Measurements from ENCODE around the gene VEGFB. TPM values are rescaled to one million over a fixed set of nuclear protein-coding genes. Genes with fewer than 3 reads are reported as not detected.

The VEGFB gene
- total and polyA plus RNA-seq, 2 of the 8 experiments (the other 6 are each of a cell fraction or from before 2014, with no cell fraction given) = 9.3 to 49.6 TPM

- WGBS, 2 experiments (ENCODE audit: extremely low coverage in 1 of 2, insufficient coverage in 1 of 2, insufficient read length in 1 of 2, insufficient replicate concordance in 2 of 2, low coverage in 1 of 2, low lambda C conversion rate in 2 of 2, missing lambda C conversion rate in 1 of 2) = 93% methylated on average over 9 of the region's 9 CpGs; no CpG with 5 or more reads in 1 of the 2 experiments
- TF ChIP-seq TAF7 (optimal IDR thresholded peaks at IDR 0.05; ENCODE audit: borderline replicate concordance, low read depth, low read length) (no peak), USF2 (IDR thresholded peaks at IDR 0.05; ENCODE audit: low read length) (no peak), PHF8 (conservative IDR thresholded peaks at IDR 0.05; ENCODE audit: low read depth, low read length) (no peak), ATF2 (IDR thresholded peaks at IDR 0.05; ENCODE audit: low read length) (no peak), ATF3 (IDR thresholded peaks at IDR 0.05; ENCODE audit: insufficient read depth, low read depth, low read length) (no peak), SIN3A (conservative IDR thresholded peaks at IDR 0.05 in 1 of 2, IDR thresholded peaks at IDR 0.05 in 1 of 2; ENCODE audit: low read depth in 1 of 2, low read length in 2 of 2) (no peak)
- CTCF ChIA-PET (ENCODE audit: partially characterized antibody) = interaction anchor here (1.0 to 11.4 kb wide), 4 partner anchors 15 to 23 kb away, joined by 3 to 134 read pairs (median 4); partner anchors contain the start of genes CATSPERZ and ESRRA
These were observed 52.4 kb downstream of the VEGFB start for GRCh38 chr11:64286801-64287159.

More at GRCh38 chr11:64286801-64287159, 52.4 kb downstream of the VEGFB start:
- Histone ChIP-seq H2AFZ (ENCODE audit: low read length) (no peak overlapping the region), H2AK5ac (ENCODE audit: low read depth, low read length) (no peak overlapping the region), H4K5ac (ENCODE audit: insufficient read length, low read depth, low read length) (no peak overlapping the region), H3K9ac (replicated peaks in 1 of 4; ENCODE audit: extremely low read depth in 1 of 4, low read depth in 3 of 4, low read length in 3 of 4) (no peak overlapping the region), H3K4ac (replicated peaks; ENCODE audit: insufficient read length, low read depth, low read length) (no peak overlapping the region), H3K18ac (ENCODE audit: extremely low read depth, low read length) (no peak overlapping the region), H3K79me2 (ENCODE audit: control insufficient read depth in 1 of 2, insufficient read depth in 2 of 2, low read length in 2 of 2) (no peaks in the 10 kb centered on the region), H2BK15ac (ENCODE audit: low read length) (no peak overlapping the region), H4K91ac (replicated peaks; ENCODE audit: insufficient read length, low read length) (no peak overlapping the region), H3K79me1 (ENCODE audit: low read depth, low read length) (no peaks in the 10 kb centered on the region), H2BK120ac (replicated peaks; ENCODE audit: low read depth, low read length) (no peak overlapping the region), H4K8ac (ENCODE audit: extremely low read depth, insufficient read depth, low read length) (no peak overlapping the region), H2BK12ac (ENCODE audit: low read depth, low read length) (no peak overlapping the region), H3K4me1 (replicated peaks in 1 of 4; ENCODE audit: control insufficient read depth in 3 of 4, insufficient read depth in 4 of 4, low read length in 3 of 4) (peaks cover 0 to 10% (median 5%) of the 10 kb centered on the region in 4 experiments; a peak in 5 of 7 replicates), H3K23ac (ENCODE audit: insufficient read length) (no peak overlapping the region), H3K36me3 (ENCODE audit: control insufficient read depth in 2 of 4, insufficient read depth in 4 of 4, low read length in 3 of 4) (peaks cover 0 to 2% (median 0%) of the 10 kb centered on the region in 4 experiments; a peak in 1 of 8 replicates), H3K27ac (ENCODE audit: low read depth, low read length) (no peak overlapping the region), H2BK5ac (ENCODE audit: low read depth, low read length) (no peak overlapping the region), H3K56ac (replicated peaks; ENCODE audit: insufficient read length, low read depth, low read length) (no peak overlapping the region), H3K27me3 (replicated peaks in 1 of 4; ENCODE audit: control insufficient read depth in 3 of 4, extremely low read depth in 1 of 4, insufficient read depth in 3 of 4, low read length in 3 of 4) (peaks cover 17 to 28% (median 26%) of the 10 kb centered on the region in 4 experiments; a peak in 6 of 7 replicates), H4K20me1 (replicated peaks in 1 of 2; ENCODE audit: control insufficient read depth in 1 of 2, insufficient read depth in 2 of 2, low read length in 2 of 2) (peaks cover 5 to 14% of the 10 kb centered on the region in 2 experiments), H3K4me2 (ENCODE audit: insufficient read depth in 1 of 2, low read depth in 2 of 2, low read length in 2 of 2) (peak overlapping the region in 1 of 2 experiments; percentile 55; a peak in 1 of 4 replicates), H3K14ac (ENCODE audit: insufficient read length) (no peak overlapping the region), H3K23me2 (ENCODE audit: low read depth, low read length) (peaks cover 12% of the 10 kb centered on the region; the same call in 1 of the 2 replicates), H3K9me3 (ENCODE audit: insufficient read depth in 2 of 2, low read depth in 1 of 2, low read length in 1 of 2) (no peaks in the 10 kb centered on the region), H3K4me3 (ENCODE audit: extremely low read depth in 1 of 4, insufficient read depth in 2 of 4, low read depth in 3 of 4, low read length in 4 of 4) (no peak overlapping the region), H2BK20ac (ENCODE audit: low read length) (no peak overlapping the region)
- FAIRE-seq = no peak
- DNase-seq (ENCODE audit: low read depth in 1 of 2, low spot score in 2 of 2) = no peak
- POLR2A ChIA-PET (ENCODE audit: partially characterized antibody) = interaction anchor here (3.0 to 9.5 kb wide), 4 partner anchors 10 to 42 kb away, joined by 14 to 79 read pairs (median 28); partner anchors contain the start of genes ESRRA and PPP1R14B

Data from H1 (cell line).